ENCODE measurements around the gene OR6C65. TPM values are rescaled to one million over a fixed set of nuclear protein-coding genes. Genes with fewer than 3 reads are reported as not detected.
"Not testable (repeated sequence)": the region's sequence is repeated elsewhere in the genome, so short reads cannot be mapped to it uniquely, and the experiment has no call there.

OR6C65 gene
- not detected in 2 replicates for total RNA-seq (2012; rRNA removed)

GRCh38 chr12:55400229-55400628, at the start of gene OR6C65:
Gene OR6C65, plus strand, starts transcription at chr12:55400529. Its CDS starts 0 bp downstream, at chr12:55400529.
- Histone ChIP-seq H3K4me2 (ENCODE audit: low read length) (no peak within 1 kb of the TSS), H3K9ac (ENCODE audit: low read depth, low read length) (no peak within 1 kb of the TSS), H3K4me1 (ENCODE audit: control insufficient read depth, insufficient read depth, low read length) (no peaks in the 10 kb centered on the region), H3K9me3 (replicated peaks; ENCODE audit: low read length) (no peaks in the 10 kb centered on the region), H3K4me3 (ENCODE audit: low read length) (no peak within 1 kb of the TSS), H3K27me3 (ENCODE audit: control insufficient read depth, insufficient read depth, low read length) (peaks cover 10% of the 10 kb centered on the region), H3K36me3 (ENCODE audit: insufficient read depth, low read length) (no peaks in the 10 kb centered on the region)

- not testable (repeated sequence) for H3K4me2 ChIP-seq (ENCODE audit: low read length); H3K27me3 ChIP-seq (ENCODE audit: control insufficient read depth, insufficient read depth, low read length); H3K4me3 ChIP-seq (ENCODE audit: low read length); H3K9ac ChIP-seq (ENCODE audit: low read depth, low read length); H3K4me1 ChIP-seq (ENCODE audit: control insufficient read depth, insufficient read depth, low read length); H3K36me3 ChIP-seq (ENCODE audit: insufficient read depth, low read length); H3K9me3 ChIP-seq (replicated peaks; ENCODE audit: low read length)
These were observed 45.0 kb upstream of the OR6C65 start for GRCh38 chr12:55355338-55355737.

- Histone ChIP-seq H3K4me1 (ENCODE audit: control insufficient read depth, insufficient read depth, low read length) (no peaks in the 10 kb centered on the region), H3K4me2 (ENCODE audit: low read length) (no peak within 1 kb of the TSS), H3K36me3 (ENCODE audit: insufficient read depth, low read length) (no peaks in the 10 kb centered on the region), H3K27me3 (ENCODE audit: control insufficient read depth, insufficient read depth, low read length) (peaks cover 8% of the 10 kb centered on the region), H3K9ac (ENCODE audit: low read depth, low read length) (no peak within 1 kb of the TSS), H3K4me3 (ENCODE audit: low read length) (no peak within 1 kb of the TSS), H3K9me3 (replicated peaks; ENCODE audit: low read length) (no peaks in the 10 kb centered on the region)
These were observed 37.7 kb upstream of the OR6C65 start, which contains the start of gene OR6C75 for GRCh38 chr12:55362675-55363074. Gene OR6C75, plus strand, starts transcription at chr12:55362975. Its CDS starts 2,136 bp downstream, at chr12:55365111.

- Histone ChIP-seq H3K27me3 (ENCODE audit: control insufficient read depth, insufficient read depth, low read length) (peaks cover 8% of the 10 kb centered on the region), H3K9me3 (replicated peaks; ENCODE audit: low read length) (no peaks in the 10 kb centered on the region), H3K4me1 (ENCODE audit: control insufficient read depth, insufficient read depth, low read length) (no peaks in the 10 kb centered on the region), H3K4me2 (ENCODE audit: low read length) (no peak overlapping the region), H3K36me3 (ENCODE audit: insufficient read depth, low read length) (no peaks in the 10 kb centered on the region), H3K9ac (ENCODE audit: low read depth, low read length) (no peak overlapping the region), H3K4me3 (ENCODE audit: low read length) (no peak overlapping the region)
These were observed 35.2 kb upstream of the OR6C65 start for GRCh38 chr12:55365086-55365485.

- Histone ChIP-seq H3K4me3 (ENCODE audit: low read length) (no peak overlapping the region), H3K36me3 (ENCODE audit: insufficient read depth, low read length) (no peaks in the 10 kb centered on the region), H3K9me3 (replicated peaks; ENCODE audit: low read length) (no peaks in the 10 kb centered on the region), H3K27me3 (ENCODE audit: control insufficient read depth, insufficient read depth, low read length) (no peaks in the 10 kb centered on the region), H3K4me1 (ENCODE audit: control insufficient read depth, insufficient read depth, low read length) (no peaks in the 10 kb centered on the region), H3K9ac (ENCODE audit: low read depth, low read length) (no peak overlapping the region), H3K4me2 (ENCODE audit: low read length) (no peak overlapping the region)
These were observed 27.8 kb upstream of the OR6C65 start for GRCh38 chr12:55372521-55372920.

- Histone ChIP-seq H3K4me1 (ENCODE audit: control insufficient read depth, insufficient read depth, low read length) (no peaks in the 10 kb centered on the region), H3K4me3 (ENCODE audit: low read length) (no peak overlapping the region), H3K4me2 (ENCODE audit: low read length) (no peak overlapping the region), H3K36me3 (ENCODE audit: insufficient read depth, low read length) (no peaks in the 10 kb centered on the region), H3K27me3 (ENCODE audit: control insufficient read depth, insufficient read depth, low read length) (no peaks in the 10 kb centered on the region), H3K9ac (ENCODE audit: low read depth, low read length) (no peak overlapping the region), H3K9me3 (replicated peaks; ENCODE audit: low read length) (no peaks in the 10 kb centered on the region)
These were observed 14.4 kb upstream of the OR6C65 start for GRCh38 chr12:55385891-55386290.

- Histone ChIP-seq H3K27me3 (ENCODE audit: control insufficient read depth, insufficient read depth, low read length) (peaks cover 8% of the 10 kb centered on the region), H3K9me3 (replicated peaks; ENCODE audit: low read length) (no peaks in the 10 kb centered on the region), H3K4me1 (ENCODE audit: control insufficient read depth, insufficient read depth, low read length) (no peaks in the 10 kb centered on the region), H3K9ac (ENCODE audit: low read depth, low read length) (no peak overlapping the region), H3K4me3 (ENCODE audit: low read length) (no peak overlapping the region), H3K36me3 (ENCODE audit: insufficient read depth, low read length) (no peaks in the 10 kb centered on the region), H3K4me2 (ENCODE audit: low read length) (no peak overlapping the region)
These were observed 8.1 kb upstream of the OR6C65 start for GRCh38 chr12:55392032-55392795.

GRCh38 chr12:55396326-55396725, 4.0 kb upstream of the OR6C65 start:
- H3K4me2 ChIP-seq (ENCODE audit: low read length), result no peak overlapping the region
- no peaks in the 10 kb centered on the region for H3K4me1 ChIP-seq (ENCODE audit: control insufficient read depth, insufficient read depth, low read length)
- peaks cover 8% of the 10 kb centered on the region for H3K27me3 ChIP-seq (ENCODE audit: control insufficient read depth, insufficient read depth, low read length)
- no peaks in the 10 kb centered on the region for H3K36me3 ChIP-seq (ENCODE audit: insufficient read depth, low read length)
- H3K9me3 ChIP-seq (replicated peaks; ENCODE audit: low read length), result no peaks in the 10 kb centered on the region
- no peak overlapping the region for H3K9ac ChIP-seq (ENCODE audit: low read depth, low read length)
- no peak overlapping the region for H3K4me3 ChIP-seq (ENCODE audit: low read length)

GRCh38 chr12:55407866-55408265, 7.5 kb downstream of the OR6C65 start:
- Histone ChIP-seq H3K4me3 (ENCODE audit: low read length) (no peak overlapping the region), H3K27me3 (ENCODE audit: control insufficient read depth, insufficient read depth, low read length) (peaks cover 3% of the 10 kb centered on the region), H3K4me2 (ENCODE audit: low read length) (no peak overlapping the region), H3K4me1 (ENCODE audit: control insufficient read depth, insufficient read depth, low read length) (no peaks in the 10 kb centered on the region), H3K36me3 (ENCODE audit: insufficient read depth, low read length) (no peaks in the 10 kb centered on the region), H3K9me3 (replicated peaks; ENCODE audit: low read length) (no peaks in the 10 kb centered on the region), H3K9ac (ENCODE audit: low read depth, low read length) (no peak overlapping the region)

- H3K27me3 ChIP-seq (ENCODE audit: control insufficient read depth, insufficient read depth, low read length); H3K9ac ChIP-seq (ENCODE audit: low read depth, low read length); H3K4me2 ChIP-seq (ENCODE audit: low read length); H3K36me3 ChIP-seq (ENCODE audit: insufficient read depth, low read length); H3K9me3 ChIP-seq (replicated peaks; ENCODE audit: low read length); H3K4me3 ChIP-seq (ENCODE audit: low read length); H3K4me1 ChIP-seq (ENCODE audit: control insufficient read depth, insufficient read depth, low read length): not testable (repeated sequence)
These were observed 8.8 kb downstream of the OR6C65 start for GRCh38 chr12:55409133-55409532.

GRCh38 chr12:55412138-55412537, 11.8 kb downstream of the OR6C65 start:
- peaks cover 11% of the 10 kb centered on the region for H3K27me3 ChIP-seq (ENCODE audit: control insufficient read depth, insufficient read depth, low read length)
- not testable (repeated sequence) for H3K9me3 ChIP-seq (replicated peaks; ENCODE audit: low read length); H3K36me3 ChIP-seq (ENCODE audit: insufficient read depth, low read length); H3K4me1 ChIP-seq (ENCODE audit: control insufficient read depth, insufficient read depth, low read length); H3K4me2 ChIP-seq (ENCODE audit: low read length); H3K9ac ChIP-seq (ENCODE audit: low read depth, low read length); H3K4me3 ChIP-seq (ENCODE audit: low read length)

Measured in skeletal muscle satellite cell (primary cell).